GM19328 (cell line): ENCODE data around the gene SGF29.
"Not testable (repeated sequence)": the region's sequence is repeated elsewhere in the genome, so short reads cannot be mapped to it uniquely, and the experiment has no call there.

ENCODE experiments used
- ATAC-seq: cut with Tn5 transposase; IDR thresholded peaks from one replicate; pipeline ENCODE4 v1.9.1; 2021; ENCODE audit warnings: mild to moderate bottlenecking, moderate library complexity; ENCODE audit not compliant: unreplicated experiment

The SGF29 gene

GRCh38 chr16:28592979-28593553 lies 39.3 kb downstream of the SGF29 start:
- ATAC-seq = no peak

GRCh38 chr16:28595451-28595850 lies 41.7 kb downstream of the SGF29 start:
- not testable (repeated sequence) for ATAC-seq

- ATAC-seq = no peak
Measured at GRCh38 chr16:28596115-28596630, 42.5 kb downstream of the SGF29 start.

GRCh38 chr16:28596840-28597691 lies 43.3 kb downstream of the SGF29 start, which contains the start of gene SULT1A2:
SULT1A2 (minus strand) TSS chr16:28597050; CDS start chr16:28595930, 1,120 bp downstream.
- no peak for ATAC-seq

GRCh38 chr16:28597692-28598261 lies 44.1 kb downstream of the SGF29 start:
- no peak for ATAC-seq

GRCh38 chr16:28599377-28600285 lies 45.9 kb downstream of the SGF29 start:
- not testable (repeated sequence) for ATAC-seq

- not testable (repeated sequence) for ATAC-seq
Measured at GRCh38 chr16:28600965-28601364, 47.2 kb downstream of the SGF29 start.

GRCh38 chr16:28601589-28601988 lies 47.9 kb downstream of the SGF29 start:
- not testable (repeated sequence) for ATAC-seq

GRCh38 chr16:28602062-28602461 lies 48.3 kb downstream of the SGF29 start:
- ATAC-seq = not testable (repeated sequence)

GRCh38 chr16:28602529-28602928 lies 48.8 kb downstream of the SGF29 start:
- ATAC-seq = no peak

GRCh38 chr16:28603381-28604185 lies 49.9 kb downstream of the SGF29 start:
- no peak for ATAC-seq

GRCh38 chr16:28604186-28604565 lies 50.5 kb downstream of the SGF29 start:
- no peak for ATAC-seq

GRCh38 chr16:28606291-28607115 lies 52.8 kb downstream of the SGF29 start:
- no peak for ATAC-seq

- no peak for ATAC-seq
Measured at GRCh38 chr16:28607116-28607623, 53.5 kb downstream of the SGF29 start.

GRCh38 chr16:28607681-28608495 lies 54.2 kb downstream of the SGF29 start:
- not testable (repeated sequence) for ATAC-seq

GRCh38 chr16:28608496-28608808 lies 54.7 kb downstream of the SGF29 start:
- ATAC-seq = not testable (repeated sequence)

GRCh38 chr16:28608867-28609596 lies 55.3 kb downstream of the SGF29 start:
- ATAC-seq = not testable (repeated sequence)
